GM12892 (cell line): Measurements from ENCODE around the gene SORCS1.

ENCODE experiments used
- POLR2A ChIP-seq: IDR thresholded peaks from 2 replicates; pipeline ENCODE4 v1.6.1; 2011; ENCODE audit warnings: low read depth, low read length, control low read depth
- POLR2AphosphoS5 ChIP-seq: IDR thresholded peaks from 2 replicates; pipeline ENCODE4 v1.6.1; 2011; ENCODE audit warnings: low read depth, low read length, control low read depth

DNA sequence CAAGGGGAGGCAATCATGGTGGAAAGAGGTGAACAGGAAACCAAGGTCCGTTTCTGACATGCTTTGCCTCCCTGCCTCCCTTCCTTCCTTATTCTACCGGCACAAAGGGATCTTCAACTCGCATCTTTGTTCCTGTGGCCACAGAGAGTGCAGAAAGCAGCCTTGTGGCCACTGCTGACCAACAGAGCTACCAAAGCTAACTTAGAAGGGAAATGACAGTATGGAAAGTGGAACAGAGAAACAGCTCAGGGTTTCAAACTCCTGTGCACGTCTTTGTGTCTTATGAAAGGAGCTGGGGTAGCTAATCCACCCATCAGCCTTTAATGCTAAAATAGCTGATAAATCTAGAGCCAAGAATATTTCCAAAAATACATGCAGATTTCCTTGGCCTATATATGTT lies 588.0 kb downstream of the SORCS1 start:
- TF ChIP-seq POLR2A, result no peak
- TF ChIP-seq POLR2AphosphoS5, result no peak
